HG03565 (cell line): ENCODE data around the gene ADGRB3.
"Not testable (repeated sequence)": the region's sequence is repeated elsewhere in the genome, so short reads cannot be mapped to it uniquely, and the experiment has no call there.

Experiments
- ATAC-seq: cut with Tn5 transposase; IDR thresholded peaks from one replicate; pipeline ENCODE4 v1.9.1; 2021; ENCODE audit warnings: mild to moderate bottlenecking, moderate library complexity; ENCODE audit not compliant: unreplicated experiment

The ADGRB3 gene

GRCh38 chr6:69216127-69216526 lies 581.0 kb downstream of the ADGRB3 start:
- ATAC-seq, result no peak

- no peak for ATAC-seq
These were observed 582.3 kb downstream of the ADGRB3 start for GRCh38 chr6:69217343-69217742.

- no peak for ATAC-seq
These were observed 585.3 kb downstream of the ADGRB3 start for GRCh38 chr6:69220375-69220774.

GRCh38 chr6:69232008-69232407 lies 596.9 kb downstream of the ADGRB3 start:
- no peak for ATAC-seq

GRCh38 chr6:69232496-69232895 lies 597.4 kb downstream of the ADGRB3 start:
- ATAC-seq, result no peak

- peak; percentile 87 for ATAC-seq
These were observed 597.9 kb downstream of the ADGRB3 start for GRCh38 chr6:69232911-69233448.

- no peak for ATAC-seq
These were observed 603.0 kb downstream of the ADGRB3 start for GRCh38 chr6:69238067-69238466.

GRCh38 chr6:69246983-69247382 lies 611.9 kb downstream of the ADGRB3 start:
- ATAC-seq, result no peak

- no peak for ATAC-seq
These were observed 625.9 kb downstream of the ADGRB3 start for GRCh38 chr6:69261010-69261409.

- ATAC-seq, result no peak
These were observed 628.2 kb downstream of the ADGRB3 start for GRCh38 chr6:69263297-69263696.

- ATAC-seq, result no peak
These were observed 630.0 kb downstream of the ADGRB3 start for GRCh38 chr6:69265090-69265489.

- no peak for ATAC-seq
These were observed 630.6 kb downstream of the ADGRB3 start for GRCh38 chr6:69265706-69266105.

GRCh38 chr6:69276204-69276603 lies 641.1 kb downstream of the ADGRB3 start:
- no peak for ATAC-seq

GRCh38 chr6:69279805-69280204 lies 644.7 kb downstream of the ADGRB3 start:
- ATAC-seq, result no peak

- no peak for ATAC-seq
These were observed 645.8 kb downstream of the ADGRB3 start for GRCh38 chr6:69280858-69281257.

GRCh38 chr6:69284176-69284730 lies 649.2 kb downstream of the ADGRB3 start:
- no peak for ATAC-seq

GRCh38 chr6:69285054-69285453 lies 650.0 kb downstream of the ADGRB3 start:
- ATAC-seq, result no peak

GRCh38 chr6:69286331-69286730 lies 651.2 kb downstream of the ADGRB3 start:
- no peak for ATAC-seq

GRCh38 chr6:69288198-69288597 lies 653.1 kb downstream of the ADGRB3 start:
- not testable (repeated sequence) for ATAC-seq

GRCh38 chr6:69289689-69290495 lies 654.8 kb downstream of the ADGRB3 start:
- ATAC-seq, result no peak

- ATAC-seq, result no peak
These were observed 658.4 kb downstream of the ADGRB3 start for GRCh38 chr6:69293471-69293870.

- ATAC-seq, result no peak
These were observed 659.3 kb downstream of the ADGRB3 start for GRCh38 chr6:69294407-69294806.
